ENCODE measurements around the gene NRXN2.
A peak's percentile ranks its signal among the peaks of the same experiment; 100 is the strongest.

- TF ChIP-seq CTCF (IDR thresholded peaks at IDR 0.05; ENCODE audit: low read depth, low read length), result peak; percentile 78
- peak; percentile 51; the same call in 1 of the 2 replicates for TF ChIP-seq MYC (IDR thresholded peaks at IDR 0.05; ENCODE audit: low read depth, low read length)
- peak; percentile 58 for TF ChIP-seq POLR2A (IDR thresholded peaks at IDR 0.05; ENCODE audit: extremely low read depth, insufficient read length)
- TF ChIP-seq MAX (IDR thresholded peaks at IDR 0.05; ENCODE audit: low read depth, low read length), result peak; percentile 95
Observed at GRCh38 chr11:64743591-64744543, 20.9 kb upstream of the NRXN2 start, which contains the start of gene RASGRP2.
